Endothelial cell of umbilical vein (primary cell): ENCODE data around the gene DPF3. TPM values are rescaled to one million over a fixed set of nuclear protein-coding genes. Genes with fewer than 3 reads are reported as not detected.

Source experiments
- BruUV-seq: library from RNA; stranded (reverse); fragments of 400-500 nt; replicated peaks from 2 replicates; lab custom pipeline; 2021; lab: Mats Ljungman, UMichigan
- CTCF ChIA-PET: fragments of 300-600, 350-600 bp; sonication (Branson Sonifier 250); formaldehyde crosslinking; loops from one replicate; lab custom pipeline; 2021; ENCODE audit warnings: antibody characterized with exemption, inconsistent platforms; lab: Charles Lee
- POLR2A ChIA-PET: fragments of 300-600, 350-600 bp; sonication (Branson Sonifier 250); formaldehyde crosslinking; loops from one replicate; lab custom pipeline; 2021; ENCODE audit warnings: antibody characterized with exemption, inconsistent platforms; lab: Charles Lee
- DNase-seq: peaks from one replicate; pipeline ENCODE4 v3.0.0-alpha.2; 2011; ENCODE audit warnings: low read depth, low spot score
- FAIRE-seq: peaks from 2 replicates; lab custom pipeline; 2011; peaks lifted over from hg19 to GRCh38; lab: Jason Lieb, UNC
- H2AFZ ChIP-seq: 2 replicates; pipeline ENCODE4 v1.6.0; 2012; ENCODE audit warnings: low read depth, low read length, control low read depth, inconsistent platforms
- H3K27ac ChIP-seq: 2 replicates; pipeline ENCODE4 v1.5.1; 2011; ENCODE audit warnings: low read depth, mild to moderate bottlenecking, control low read depth, low read length, moderate library complexity; ENCODE audit not compliant: insufficient read depth
- H3K27me3 ChIP-seq, 2 experiments: 2 replicates each; pipeline versions ENCODE4 v1.6.0 to v1.6.1; 2011; ENCODE audit warnings: low read length in 2 of 2, mixed read lengths in 1 of 2; ENCODE audit not compliant: control insufficient read depth in 2 of 2, insufficient read depth in 2 of 2
- H3K36me3 ChIP-seq, 2 experiments: 2 replicates in 1 of 2; 3 replicates in 1 of 2; pipeline ENCODE4 v1.5.1; 2011; ENCODE audit warnings: low read length in 2 of 2, mild to moderate bottlenecking in 1 of 2, moderate library complexity in 1 of 2; ENCODE audit not compliant: control insufficient read depth in 2 of 2, insufficient read depth in 2 of 2; ENCODE audit errors: extremely low read depth in 1 of 2
- H3K4me1 ChIP-seq: 3 replicates; pipeline ENCODE4 v1.5.1; 2011; ENCODE audit warnings: mild to moderate bottlenecking, low read length; ENCODE audit not compliant: control insufficient read depth, insufficient read depth; ENCODE audit errors: extremely low read depth
- H3K4me2 ChIP-seq: 2 replicates; pipeline ENCODE4 v1.6.1; 2011; ENCODE audit warnings: low read length, control low read depth, mixed read lengths; ENCODE audit not compliant: insufficient read depth
- H3K4me3 ChIP-seq, 3 experiments: fragments of 200-600 bp in 1 of 3; sonication (generic), shearing (Covaris generic) in 1 of 3; replicated peaks in 1 of 3; 2 replicates each; pipeline ENCODE4 v1.5.1; 2011 to 2016; ENCODE audit warnings: control low read depth in 3 of 3, low read length in 3 of 3, mild to moderate bottlenecking in 2 of 3, inconsistent platforms in 1 of 3, low read depth in 1 of 3, moderate library complexity in 1 of 3; ENCODE audit not compliant: insufficient read depth in 1 of 3
- H3K79me2 ChIP-seq: 2 replicates; pipeline ENCODE4 v1.6.0; 2012; ENCODE audit warnings: low read length, inconsistent platforms; ENCODE audit not compliant: control insufficient read depth, insufficient read depth
- H3K9ac ChIP-seq: replicated peaks from 2 replicates; pipeline ENCODE3; 2011; ENCODE audit warnings: low read length, control low read depth; ENCODE audit not compliant: insufficient read depth; ENCODE audit errors: extremely low read depth
- H3K9me1 ChIP-seq: replicated peaks from 3 replicates; pipeline ENCODE4 v1.6.0; 2011; ENCODE audit warnings: mild to moderate bottlenecking, low read length; ENCODE audit not compliant: control insufficient read depth, insufficient read depth; ENCODE audit errors: extremely low read depth
- H3K9me3 ChIP-seq: replicated peaks from 2 replicates; pipeline ENCODE4 v1.5.1; 2012; ENCODE audit warnings: low read length, inconsistent platforms; ENCODE audit not compliant: control insufficient read depth, insufficient read depth
- H4K20me1 ChIP-seq: replicated peaks from 2 replicates; pipeline ENCODE3; 2011; ENCODE audit warnings: mild to moderate bottlenecking, low read length; ENCODE audit not compliant: control insufficient read depth, insufficient read depth; ENCODE audit errors: extremely low read depth
- EZH2 ChIP-seq: IDR thresholded peaks from 2 replicates; pipeline ENCODE4 v1.6.1; 2012; ENCODE audit warnings: borderline replicate concordance, low read depth, mild to moderate bottlenecking, moderate library complexity, low read length, inconsistent platforms; ENCODE audit not compliant: severe bottlenecking
- FOS ChIP-seq: IDR thresholded peaks from 2 replicates; pipeline ENCODE4 v1.6.1; 2011; ENCODE audit warnings: mild to moderate bottlenecking, low read length, moderate library complexity, borderline replicate concordance; ENCODE audit not compliant: insufficient read depth
- GATA2 ChIP-seq: IDR thresholded peaks from 2 replicates; pipeline ENCODE4 v1.7.0; 2011; ENCODE audit warnings: low read depth, mild to moderate bottlenecking, moderate library complexity, mixed read lengths, low read length; ENCODE audit not compliant: insufficient read length, insufficient read depth
- JUN ChIP-seq: IDR thresholded peaks from 2 replicates; pipeline ENCODE4 v1.6.1; 2011; ENCODE audit warnings: borderline replicate concordance, low read depth; ENCODE audit not compliant: insufficient read length, insufficient read depth
- MYC ChIP-seq: IDR thresholded peaks from one replicate; pipeline ENCODE4 v1.6.1; 2011; ENCODE audit warnings: mild to moderate bottlenecking, low read depth, low read length
- POLR2A ChIP-seq: IDR thresholded peaks from 2 replicates; pipeline ENCODE4 v1.6.1; 2012; ENCODE audit warnings: low read depth, mild to moderate bottlenecking, control low read depth, low read length
- POLR2AphosphoS5 ChIP-seq: IDR thresholded peaks from 2 replicates; pipeline ENCODE4 v1.6.1; 2012; ENCODE audit warnings: low read depth, mild to moderate bottlenecking, control low read depth, low read length, moderate library complexity; ENCODE audit not compliant: insufficient read depth
- dilution Hi-C: fragments of 300-500 bp; cut with MboI; formaldehyde crosslinking; loops from one replicate; pipeline ENCODE4 v1.15.0; 2019; ENCODE audit warnings: low sequenced_read_pairs; ENCODE audit not compliant: extremely low pct_ligation_motif_present
- intact Hi-C: fragments of 100-400 bp; cut with micrococcal nuclease; formaldehyde crosslinking; loops from one replicate; pipeline ENCODE4 v1.10.0; 2022
- polyA plus RNA-seq, 4 experiments: library from polyadenylated mRNA; depleted of rRNA in 3 of 4; stranded (reverse) in 3 of 4; unstranded in 1 of 4; fragments of >200 nt; gene quantifications; 2 replicates each; pipeline versions ENCODE4 v1.2.1 to v1.2.3, GENCODE V29; 2011 to 2012; ENCODE audit warnings: missing spikeins in 1 of 4
- total RNA-seq: library from RNA; stranded (reverse); gene quantifications from 2 replicates; pipeline ENCODE4 v1.2.3, GENCODE V29; 2021
- TF ChIP-seq, protein P1 (sequence below), 2 donors: IDR thresholded peaks; 1 replicate in 1 of 2; 2 replicates in 1 of 2; pipeline ENCODE4 v1.5.1; 2011; ENCODE audit warnings: low read length in 2 of 2, mild to moderate bottlenecking in 2 of 2, moderate library complexity in 2 of 2, control low read depth in 1 of 2, inconsistent platforms in 1 of 2, low read depth in 1 of 2; ENCODE audit not compliant: insufficient read depth in 1 of 2; ENCODE audit errors: extremely low read depth in 1 of 2
- TF ChIP-seq, protein P2 (sequence below): IDR thresholded peaks from 2 replicates; pipeline ENCODE4 v1.6.1; 2011; ENCODE audit not compliant: insufficient read depth, insufficient read length

Gene DPF3
- total and polyA plus RNA-seq, 2 donors (not counting 3 experiments of a cell fraction or from before 2014, with no cell fraction given) = 2.4 to 3.5 TPM

DNA sequence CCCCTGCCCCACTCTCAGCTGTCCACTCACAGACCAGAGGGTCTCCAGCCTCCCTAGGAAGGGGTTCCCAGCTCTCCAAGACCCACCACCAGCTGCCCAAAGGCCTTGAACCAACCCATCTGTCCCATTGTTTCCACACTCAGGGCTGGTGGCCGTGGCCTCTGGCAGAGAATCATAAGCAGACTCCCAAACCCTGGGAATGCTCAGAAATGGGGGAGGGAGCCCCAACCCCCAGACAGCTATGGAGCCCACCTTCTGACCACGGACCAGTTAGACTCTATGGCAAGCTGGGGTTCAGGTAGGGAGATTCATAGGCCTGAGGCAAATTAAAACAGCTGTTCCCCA is 280.0 kb downstream of the DPF3 start:
- FAIRE-seq = no peak
- Histone ChIP-seq H4K20me1 (no peaks in the 10 kb centered on the region), H3K36me3 (no peaks in the 10 kb centered on the region), H3K4me2 (no peak overlapping the region), H3K27me3 (no peaks in the 10 kb centered on the region), H3K9ac (no peak overlapping the region), H3K9me1 (no peaks in the 10 kb centered on the region), H3K9me3 (no peaks in the 10 kb centered on the region), H3K4me3 (no peak overlapping the region), H3K27ac (no peak overlapping the region), H2AFZ (no peak overlapping the region), H3K4me1 (peaks cover 44% of the 10 kb centered on the region), H3K79me2 (no peaks in the 10 kb centered on the region)
- DNase-seq = no peak
- TF ChIP-seq EZH2 (no peak), GATA2 (no peak), MYC (no peak), JUN (no peak), FOS (no peak), POLR2A (no peak), POLR2AphosphoS5 (no peak)
- TF ChIP-seq, protein P1, sequence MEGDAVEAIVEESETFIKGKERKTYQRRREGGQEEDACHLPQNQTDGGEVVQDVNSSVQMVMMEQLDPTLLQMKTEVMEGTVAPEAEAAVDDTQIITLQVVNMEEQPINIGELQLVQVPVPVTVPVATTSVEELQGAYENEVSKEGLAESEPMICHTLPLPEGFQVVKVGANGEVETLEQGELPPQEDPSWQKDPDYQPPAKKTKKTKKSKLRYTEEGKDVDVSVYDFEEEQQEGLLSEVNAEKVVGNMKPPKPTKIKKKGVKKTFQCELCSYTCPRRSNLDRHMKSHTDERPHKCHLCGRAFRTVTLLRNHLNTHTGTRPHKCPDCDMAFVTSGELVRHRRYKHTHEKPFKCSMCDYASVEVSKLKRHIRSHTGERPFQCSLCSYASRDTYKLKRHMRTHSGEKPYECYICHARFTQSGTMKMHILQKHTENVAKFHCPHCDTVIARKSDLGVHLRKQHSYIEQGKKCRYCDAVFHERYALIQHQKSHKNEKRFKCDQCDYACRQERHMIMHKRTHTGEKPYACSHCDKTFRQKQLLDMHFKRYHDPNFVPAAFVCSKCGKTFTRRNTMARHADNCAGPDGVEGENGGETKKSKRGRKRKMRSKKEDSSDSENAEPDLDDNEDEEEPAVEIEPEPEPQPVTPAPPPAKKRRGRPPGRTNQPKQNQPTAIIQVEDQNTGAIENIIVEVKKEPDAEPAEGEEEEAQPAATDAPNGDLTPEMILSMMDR (IDR thresholded peaks at IDR 0.05; ENCODE audit: extremely low read depth in 1 of 2, insufficient read depth in 1 of 2, low read depth in 1 of 2, low read length in 2 of 2) = no peak
- TF ChIP-seq, protein P2, sequence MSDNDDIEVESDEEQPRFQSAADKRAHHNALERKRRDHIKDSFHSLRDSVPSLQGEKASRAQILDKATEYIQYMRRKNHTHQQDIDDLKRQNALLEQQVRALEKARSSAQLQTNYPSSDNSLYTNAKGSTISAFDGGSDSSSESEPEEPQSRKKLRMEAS = no peak
- BruUV-seq = no TSS peak
- ChIA-PET POLR2A (no interaction called here), CTCF (interaction anchor here (0.8 to 1.6 kb wide), 3 partner anchors 22 to 291 kb away, joined by 3 to 4 read pairs (median 3); no protein-coding TSS in a partner anchor)
- intact Hi-C loops = no loop called here
- dilution Hi-C loops = no loop called here
